HG03175 (cell line): Measurements from ENCODE around the gene ABHD13.
"Not testable (repeated sequence)": the region's sequence is repeated elsewhere in the genome, so short reads cannot be mapped to it uniquely, and the experiment has no call there.

Source experiments
- ATAC-seq: cut with Tn5 transposase; IDR thresholded peaks from one replicate; pipeline ENCODE4 v1.9.1; 2021; ENCODE audit warnings: mild to moderate bottlenecking, moderate library complexity; ENCODE audit not compliant: unreplicated experiment

ABHD13 gene

GRCh38 chr13:108223687-108224503, 5.7 kb downstream of the ABHD13 start:
- ATAC-seq, result no peak

- peak; percentile 42 for ATAC-seq
Measured at GRCh38 chr13:108225440-108225839, 7.2 kb downstream of the ABHD13 start.

- ATAC-seq, result peak; percentile 42
Measured at GRCh38 chr13:108226184-108226583, 8.0 kb downstream of the ABHD13 start.

- no peak for ATAC-seq
Measured at GRCh38 chr13:108227651-108228272, 9.6 kb downstream of the ABHD13 start.

GRCh38 chr13:108230377-108230776, 12.2 kb downstream of the ABHD13 start:
- ATAC-seq, result no peak

- ATAC-seq, result no peak
Measured at GRCh38 chr13:108249150-108249549, 31.0 kb downstream of the ABHD13 start.

GRCh38 chr13:108257248-108257647, 39.1 kb downstream of the ABHD13 start:
- ATAC-seq, result no peak

GRCh38 chr13:108263621-108264355, 45.6 kb downstream of the ABHD13 start:
- no peak for ATAC-seq

- no peak for ATAC-seq
Measured at GRCh38 chr13:108266321-108266990, 48.3 kb downstream of the ABHD13 start.

- no peak for ATAC-seq
Measured at GRCh38 chr13:108267347-108267746, 49.2 kb downstream of the ABHD13 start.

GRCh38 chr13:108267855-108268254, 49.7 kb downstream of the ABHD13 start:
- not testable (repeated sequence) for ATAC-seq

GRCh38 chr13:108268466-108269112, 50.4 kb downstream of the ABHD13 start:
- no peak for ATAC-seq

GRCh38 chr13:108269601-108270328, 51.6 kb downstream of the ABHD13 start, which contains the start of gene TNFSF13B:
Gene TNFSF13B, plus strand, starts transcription at chr13:108269718. Its CDS starts 178 bp downstream, at chr13:108269896.
- peak; percentile 78 for ATAC-seq

GRCh38 chr13:108270442-108270841, 52.2 kb downstream of the ABHD13 start:
- peak; percentile 23 for ATAC-seq

- ATAC-seq, result no peak
Measured at GRCh38 chr13:108272333-108272732, 54.1 kb downstream of the ABHD13 start.

- ATAC-seq, result no peak
Measured at GRCh38 chr13:108273429-108274118, 55.4 kb downstream of the ABHD13 start.

GRCh38 chr13:108274718-108275117, 56.5 kb downstream of the ABHD13 start:
- ATAC-seq, result no peak

GRCh38 chr13:108276060-108276459, 57.9 kb downstream of the ABHD13 start:
- ATAC-seq, result no peak

GRCh38 chr13:108278466-108278865, 60.3 kb downstream of the ABHD13 start:
- no peak for ATAC-seq
